ENCODE measurements around the gene NOVA1. TPM values are rescaled to one million over a fixed set of nuclear protein-coding genes. Genes with fewer than 3 reads are reported as not detected.

NOVA1 gene
- total and polyA plus RNA-seq, 2 of the 13 experiments (the other 11 are each of a cell fraction or from before 2014, with no cell fraction given) = 0.13 TPM

- TF ChIP-seq, protein P1, sequence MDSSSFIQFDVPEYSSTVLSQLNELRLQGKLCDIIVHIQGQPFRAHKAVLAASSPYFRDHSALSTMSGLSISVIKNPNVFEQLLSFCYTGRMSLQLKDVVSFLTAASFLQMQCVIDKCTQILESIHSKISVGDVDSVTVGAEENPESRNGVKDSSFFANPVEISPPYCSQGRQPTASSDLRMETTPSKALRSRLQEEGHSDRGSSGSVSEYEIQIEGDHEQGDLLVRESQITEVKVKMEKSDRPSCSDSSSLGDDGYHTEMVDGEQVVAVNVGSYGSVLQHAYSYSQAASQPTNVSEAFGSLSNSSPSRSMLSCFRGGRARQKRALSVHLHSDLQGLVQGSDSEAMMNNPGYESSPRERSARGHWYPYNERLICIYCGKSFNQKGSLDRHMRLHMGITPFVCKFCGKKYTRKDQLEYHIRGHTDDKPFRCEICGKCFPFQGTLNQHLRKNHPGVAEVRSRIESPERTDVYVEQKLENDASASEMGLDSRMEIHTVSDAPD (CRISPR knock-in tag; IDR thresholded peaks at IDR 0.05) = no peak
- no peak for TF ChIP-seq TSC22D2 (CRISPR knock-in tag; IDR thresholded peaks at IDR 0.05; ENCODE audit: borderline replicate concordance)
- TF ChIP-seq, protein P2, sequence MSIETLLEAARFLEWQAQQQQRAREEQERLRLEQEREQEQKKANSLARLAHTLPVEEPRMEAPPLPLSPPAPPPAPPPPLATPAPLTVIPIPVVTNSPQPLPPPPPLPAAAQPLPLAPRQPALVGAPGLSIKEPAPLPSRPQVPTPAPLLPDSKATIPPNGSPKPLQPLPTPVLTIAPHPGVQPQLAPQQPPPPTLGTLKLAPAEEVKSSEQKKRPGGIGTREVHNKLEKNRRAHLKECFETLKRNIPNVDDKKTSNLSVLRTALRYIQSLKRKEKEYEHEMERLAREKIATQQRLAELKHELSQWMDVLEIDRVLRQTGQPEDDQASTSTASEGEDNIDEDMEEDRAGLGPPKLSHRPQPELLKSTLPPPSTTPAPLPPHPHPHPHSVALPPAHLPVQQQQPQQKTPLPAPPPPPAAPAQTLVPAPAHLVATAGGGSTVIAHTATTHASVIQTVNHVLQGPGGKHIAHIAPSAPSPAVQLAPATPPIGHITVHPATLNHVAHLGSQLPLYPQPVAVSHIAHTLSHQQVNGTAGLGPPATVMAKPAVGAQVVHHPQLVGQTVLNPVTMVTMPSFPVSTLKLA (IDR thresholded peaks at IDR 0.05) = no peak
- no peak for TF ChIP-seq ZNF124 (CRISPR knock-in tag; IDR thresholded peaks at IDR 0.05)
- TF ChIP-seq POGZ (CRISPR knock-in tag; IDR thresholded peaks at IDR 0.05) = no peak
- TF ChIP-seq ZMAT3 (CRISPR knock-in tag; conservative IDR thresholded peaks at IDR 0.05) = no peak
- TF ChIP-seq, protein P3, sequence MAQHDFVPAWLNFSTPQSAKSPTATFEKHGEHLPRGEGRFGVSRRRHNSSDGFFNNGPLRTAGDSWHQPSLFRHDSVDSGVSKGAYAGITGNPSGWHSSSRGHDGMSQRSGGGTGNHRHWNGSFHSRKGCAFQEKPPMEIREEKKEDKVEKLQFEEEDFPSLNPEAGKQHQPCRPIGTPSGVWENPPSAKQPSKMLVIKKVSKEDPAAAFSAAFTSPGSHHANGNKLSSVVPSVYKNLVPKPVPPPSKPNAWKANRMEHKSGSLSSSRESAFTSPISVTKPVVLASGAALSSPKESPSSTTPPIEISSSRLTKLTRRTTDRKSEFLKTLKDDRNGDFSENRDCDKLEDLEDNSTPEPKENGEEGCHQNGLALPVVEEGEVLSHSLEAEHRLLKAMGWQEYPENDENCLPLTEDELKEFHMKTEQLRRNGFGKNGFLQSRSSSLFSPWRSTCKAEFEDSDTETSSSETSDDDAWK (CRISPR knock-in tag; IDR thresholded peaks at IDR 0.05) = no peak
- TF ChIP-seq ELF3 (CRISPR knock-in tag; IDR thresholded peaks at IDR 0.05) = no peak
- no peak for TF ChIP-seq SMAD1 (CRISPR knock-in tag; IDR thresholded peaks at IDR 0.05; ENCODE audit: borderline replicate concordance, low read depth)
- no peak for TF ChIP-seq SP4 (CRISPR knock-in tag; IDR thresholded peaks at IDR 0.05)
Observed at GRCh38 chr14:26443654-26444053, 154.2 kb downstream of the NOVA1 start (continued).

- Histone ChIP-seq H3K4me1 (ENCODE audit: insufficient read depth, low read length) (no peaks in the 10 kb centered on the region), H3K79me2 (ENCODE audit: insufficient read depth, low read length) (no peaks in the 10 kb centered on the region), H3K27ac (ENCODE audit: extremely low read length, insufficient read depth, low read length) (no peak overlapping the region), H4K20me1 (ENCODE audit: insufficient read depth, low read length) (no peaks in the 10 kb centered on the region), H3K36me3 (replicated peaks in 1 of 2; ENCODE audit: control insufficient read depth in 1 of 2, insufficient read depth in 2 of 2, low read length in 2 of 2) (no peaks in the 10 kb centered on the region), H2AFZ (ENCODE audit: low read length) (no peak overlapping the region), H3K9me3 (ENCODE audit: low read length) (peaks cover 70% of the 10 kb centered on the region), H3K4me2 (ENCODE audit: low read depth, low read length) (no peak overlapping the region), H3K4me3 (replicated peaks in 1 of 3; ENCODE audit: insufficient read depth in 1 of 3, low read depth in 2 of 3, low read length in 3 of 3) (no peak overlapping the region), H3K27me3 (ENCODE audit: control insufficient read depth in 1 of 2, insufficient read depth in 2 of 2, low read length in 2 of 2) (no peaks in the 10 kb centered on the region), H3K9ac (ENCODE audit: insufficient read depth, low read depth, low read length) (no peak overlapping the region)
- DNase-seq (ENCODE audit: low spot score) (no peak), ATAC-seq (no peak), FAIRE-seq (no peak)
- intact Hi-C loops (cut with micrococcal nuclease; ENCODE audit: unreplicated experiment) (no loop called here), in situ Hi-C loops (cut with HindIII; ENCODE audit: extremely low pct_ligation_motif_present, low pct_unique_long_range_greater_than_20kb) (no loop called here)
- ChIA-PET CTCF (ENCODE audit: low intra/inter-chr PET ratio, low total read pairs) (no interaction called here), POLR2A (no interaction called here)
- no TSS peak for BruUV-seq (replicated peaks)
- no peak for TF ChIP-seq SOX13 (IDR thresholded peaks at IDR 0.05)
- TF ChIP-seq SOX13 (CRISPR knock-in tag; conservative IDR thresholded peaks at IDR 0.05 in 1 of 2, IDR thresholded peaks at IDR 0.05 in 1 of 2) = no peak
- no peak for TF ChIP-seq ZSCAN20 (CRISPR knock-in tag; IDR thresholded peaks at IDR 0.05; ENCODE audit: borderline replicate concordance)
- TF ChIP-seq KLF12 (CRISPR knock-in tag; IDR thresholded peaks at IDR 0.05; ENCODE audit: borderline replicate concordance) = no peak
- no peak for TF ChIP-seq CAMTA2 (CRISPR knock-in tag; IDR thresholded peaks at IDR 0.05; ENCODE audit: borderline replicate concordance)
- no peak for TF ChIP-seq ZNF670 (CRISPR knock-in tag; IDR thresholded peaks at IDR 0.05; ENCODE audit: borderline replicate concordance)
- TF ChIP-seq, protein P4, sequence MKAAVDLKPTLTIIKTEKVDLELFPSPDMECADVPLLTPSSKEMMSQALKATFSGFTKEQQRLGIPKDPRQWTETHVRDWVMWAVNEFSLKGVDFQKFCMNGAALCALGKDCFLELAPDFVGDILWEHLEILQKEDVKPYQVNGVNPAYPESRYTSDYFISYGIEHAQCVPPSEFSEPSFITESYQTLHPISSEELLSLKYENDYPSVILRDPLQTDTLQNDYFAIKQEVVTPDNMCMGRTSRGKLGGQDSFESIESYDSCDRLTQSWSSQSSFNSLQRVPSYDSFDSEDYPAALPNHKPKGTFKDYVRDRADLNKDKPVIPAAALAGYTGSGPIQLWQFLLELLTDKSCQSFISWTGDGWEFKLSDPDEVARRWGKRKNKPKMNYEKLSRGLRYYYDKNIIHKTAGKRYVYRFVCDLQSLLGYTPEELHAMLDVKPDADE (CRISPR knock-in tag; IDR thresholded peaks at IDR 0.05) = no peak
- no peak for TF ChIP-seq ZNF572 (CRISPR knock-in tag; IDR thresholded peaks at IDR 0.05)
- no peak for TF ChIP-seq CHD2 (IDR thresholded peaks at IDR 0.05; ENCODE audit: low read depth, low read length)
- TF ChIP-seq ZNF17 (CRISPR knock-in tag; IDR thresholded peaks at IDR 0.05) = no peak
- no peak for TF ChIP-seq CCDC6 (CRISPR knock-in tag; IDR thresholded peaks at IDR 0.05)
Observed at GRCh38 chr14:26429205-26429604, 168.6 kb downstream of the NOVA1 start.
